Activated T-helper 1 cell treated with anti-CD3 and anti-CD28 coated beads, Interleukin-2, amount 50 U/mL, for 16 hours (primary cell): Measurements from ENCODE around the gene PPP2R2C.

Experiments
- DNase-seq, 2 donors: peaks; one replicate each; pipeline ENCODE4 v3.0.0-alpha.2; 2020; ENCODE audit warnings: low read depth in 1 of 2, low spot score in 1 of 2

The PPP2R2C gene

GRCh38 chr4:6469898-6470501, 2.4 kb downstream of the PPP2R2C start:
- no peak for DNase-seq

- no peak for DNase-seq
Measured at GRCh38 chr4:6469144-6469543, 3.3 kb downstream of the PPP2R2C start.

- no peak for DNase-seq
Measured at GRCh38 chr4:6468376-6468775, 4.0 kb downstream of the PPP2R2C start.

DNA sequence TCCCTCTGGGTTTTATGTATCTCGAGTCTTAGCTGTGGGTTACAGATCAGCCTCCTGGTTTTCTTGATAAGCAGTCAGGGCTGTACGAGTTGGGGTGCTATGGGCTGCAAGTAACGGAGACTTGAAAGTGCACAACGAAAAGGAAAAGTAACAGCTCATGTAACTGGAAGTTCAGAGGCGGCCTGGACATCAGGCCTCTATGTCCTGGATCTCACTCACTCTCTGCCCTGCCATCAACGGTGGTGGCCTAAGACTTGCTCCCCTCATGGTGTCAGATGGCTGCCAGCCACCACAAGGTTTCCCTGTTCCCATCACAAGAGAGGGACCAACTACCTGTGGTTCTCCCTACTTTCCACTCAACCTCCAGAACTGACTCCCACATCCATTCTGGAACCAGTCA, 4.8 kb downstream of the PPP2R2C start:
- no peak for DNase-seq

GRCh38 chr4:6466756-6467381, 5.5 kb downstream of the PPP2R2C start:
- DNase-seq: no peak

- no peak for DNase-seq
Measured at GRCh38 chr4:6465955-6466354, 6.5 kb downstream of the PPP2R2C start.

GRCh38 chr4:6464842-6465588, 7.4 kb downstream of the PPP2R2C start:
- DNase-seq: no peak

- DNase-seq: no peak
Measured at GRCh38 chr4:6463311-6464289, 8.8 kb downstream of the PPP2R2C start.

DNA sequence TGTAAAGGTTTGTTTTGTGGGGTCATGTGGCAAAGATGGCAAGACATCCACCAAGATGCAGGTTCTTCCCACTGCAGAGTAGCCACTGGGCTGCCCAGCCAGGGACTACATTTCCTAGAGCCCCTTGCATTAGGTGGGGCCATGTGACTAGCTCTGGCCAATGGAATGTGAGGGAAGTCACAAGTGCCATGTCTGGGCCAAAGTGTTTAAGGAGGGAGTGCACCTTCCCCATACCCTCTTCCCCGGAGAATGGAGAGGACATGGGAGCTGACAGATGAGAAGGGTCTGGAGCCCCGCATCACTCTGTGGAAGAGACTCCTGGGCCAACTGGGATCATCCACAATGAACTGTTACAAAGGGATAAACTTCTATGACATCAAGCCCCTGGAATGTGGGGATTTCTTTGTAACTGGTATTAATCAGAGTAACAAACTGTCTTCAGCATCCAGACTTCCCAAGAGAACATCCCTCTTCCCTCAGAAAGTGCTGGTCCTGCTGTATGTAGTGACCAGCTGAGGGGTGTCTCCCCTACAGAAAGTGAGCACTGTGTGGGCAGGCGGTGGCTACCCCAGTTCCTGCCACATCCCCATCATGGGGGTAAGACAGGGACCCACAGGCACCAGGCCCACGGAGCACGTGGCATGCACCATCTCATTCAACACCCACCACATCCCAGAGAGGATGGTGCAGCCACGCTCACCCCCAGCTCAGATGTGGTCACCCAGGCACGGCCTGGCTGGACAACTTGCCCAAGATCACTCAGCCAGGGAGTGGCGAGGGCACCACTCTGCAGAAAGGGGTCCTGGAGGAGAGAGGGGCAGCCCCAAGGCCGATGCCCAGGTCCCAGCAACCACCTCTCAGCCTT, 10.9 kb downstream of the PPP2R2C start:
- no peak for DNase-seq

- DNase-seq: no peak
Measured at GRCh38 chr4:6460876-6461275, 11.5 kb downstream of the PPP2R2C start.

- no peak for DNase-seq
Measured at GRCh38 chr4:6458528-6458927, 13.9 kb downstream of the PPP2R2C start.

DNA sequence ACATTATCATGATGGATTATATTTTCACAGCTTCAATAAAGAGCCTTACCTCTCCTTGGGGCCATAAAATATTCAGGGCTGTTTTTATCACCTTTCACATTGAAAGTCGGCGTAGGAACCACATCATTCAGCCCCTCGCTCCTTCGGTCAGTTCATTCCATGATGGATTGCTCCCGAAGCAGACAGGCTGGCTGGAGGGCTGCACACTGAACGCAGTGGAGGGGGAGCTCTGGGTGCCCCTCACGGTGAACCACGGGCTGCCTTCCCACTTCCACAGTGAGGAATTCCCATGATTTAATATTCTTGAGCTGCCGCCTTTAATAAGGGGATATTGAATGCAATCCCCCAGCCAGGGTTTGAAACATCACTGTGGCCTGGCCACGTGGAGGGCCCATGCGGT, 16.0 kb downstream of the PPP2R2C start:
- no peak for DNase-seq

DNA sequence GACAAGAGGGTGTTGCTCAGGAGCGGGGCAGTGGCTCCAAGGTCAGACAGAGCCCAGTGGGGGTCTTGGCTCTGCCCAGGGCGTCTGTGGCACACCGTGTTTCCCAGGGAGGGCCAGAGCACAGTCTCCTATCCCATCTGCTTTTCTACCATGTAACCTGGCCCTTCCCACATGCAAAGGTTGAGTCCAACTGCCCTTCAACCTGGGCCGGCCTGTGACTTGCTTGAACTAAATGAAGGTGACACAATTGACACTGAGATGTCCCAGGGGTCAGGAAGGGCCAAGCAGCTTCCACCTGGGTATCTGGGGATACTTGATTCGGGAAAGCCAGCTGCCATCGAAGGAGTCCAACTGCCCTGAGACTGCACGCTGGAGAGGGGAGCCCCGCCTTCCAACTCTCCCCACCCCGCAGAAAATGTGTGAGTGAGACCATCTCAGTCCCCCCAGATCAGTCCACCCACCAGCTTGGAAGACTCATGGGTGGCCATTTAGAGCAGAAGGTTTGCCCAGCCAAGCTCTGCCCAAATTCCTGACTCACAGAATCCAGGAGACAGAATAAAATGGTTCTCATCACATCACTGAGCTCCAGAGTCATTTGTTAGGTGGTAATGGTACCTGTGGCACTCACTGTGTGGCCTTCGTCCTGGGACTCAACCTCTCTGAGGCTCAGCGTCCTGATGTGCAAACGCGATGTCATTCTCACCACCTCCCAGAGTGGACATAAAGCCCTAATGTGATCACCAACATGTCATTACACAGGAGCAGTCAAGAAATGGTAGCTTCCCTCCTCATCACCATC, 18.1 kb downstream of the PPP2R2C start:
- DNase-seq: no peak

DNA sequence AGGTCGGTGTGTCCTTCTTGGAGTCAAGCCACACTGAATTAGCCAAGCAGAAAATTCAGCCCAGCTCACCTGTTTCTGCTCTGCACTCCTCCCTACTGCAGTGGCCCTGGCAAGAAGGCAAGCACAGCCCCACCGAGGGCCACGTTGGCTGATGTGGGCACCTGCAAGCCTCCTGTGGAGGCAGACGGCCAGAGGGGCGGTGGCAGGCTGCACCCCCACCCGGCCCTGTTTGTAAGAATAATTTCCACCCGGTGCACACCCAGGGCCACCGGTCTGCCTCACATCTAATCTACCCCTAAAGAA, 18.8 kb downstream of the PPP2R2C start:
- DNase-seq: no peak

DNA sequence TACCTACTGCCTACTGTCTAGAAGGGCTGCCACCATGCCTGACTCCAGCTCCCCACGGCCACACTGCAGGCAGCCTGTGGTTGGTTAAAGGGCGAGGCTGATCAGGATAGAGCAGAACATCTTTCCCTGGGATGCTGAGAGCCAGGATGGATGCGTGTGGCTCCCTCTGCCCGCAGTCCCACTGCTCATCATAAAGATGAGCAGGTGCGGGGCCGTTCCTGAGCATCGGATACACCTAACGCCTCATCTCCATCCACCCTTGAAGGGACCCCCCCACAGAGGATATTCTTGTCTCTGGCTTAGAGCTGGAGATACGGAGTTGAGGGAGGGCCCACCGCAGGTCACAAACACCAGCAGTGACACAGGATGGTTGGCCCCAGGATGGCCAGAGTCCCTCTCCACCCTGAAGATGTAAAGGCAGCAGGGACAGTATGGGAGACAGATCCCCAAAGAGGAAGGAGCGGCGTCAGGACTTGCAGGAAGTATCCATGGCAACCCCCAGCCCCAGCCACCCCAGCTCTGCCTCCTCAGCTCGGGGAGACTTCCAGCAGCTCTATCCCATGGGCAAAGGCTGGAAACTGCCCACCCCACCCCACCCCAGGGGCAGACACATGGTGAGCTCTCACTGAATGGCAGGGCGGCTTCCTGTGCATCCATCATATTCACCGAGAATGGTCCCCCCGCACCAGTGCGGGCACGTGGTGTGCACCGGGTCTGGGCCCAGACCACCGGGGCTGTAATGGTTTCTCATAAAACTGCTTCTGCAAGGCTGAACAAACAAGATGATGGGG, 19.3 kb downstream of the PPP2R2C start:
- no peak for DNase-seq

- no peak for DNase-seq
Measured at GRCh38 chr4:6452116-6452896, 20.1 kb downstream of the PPP2R2C start.

DNA sequence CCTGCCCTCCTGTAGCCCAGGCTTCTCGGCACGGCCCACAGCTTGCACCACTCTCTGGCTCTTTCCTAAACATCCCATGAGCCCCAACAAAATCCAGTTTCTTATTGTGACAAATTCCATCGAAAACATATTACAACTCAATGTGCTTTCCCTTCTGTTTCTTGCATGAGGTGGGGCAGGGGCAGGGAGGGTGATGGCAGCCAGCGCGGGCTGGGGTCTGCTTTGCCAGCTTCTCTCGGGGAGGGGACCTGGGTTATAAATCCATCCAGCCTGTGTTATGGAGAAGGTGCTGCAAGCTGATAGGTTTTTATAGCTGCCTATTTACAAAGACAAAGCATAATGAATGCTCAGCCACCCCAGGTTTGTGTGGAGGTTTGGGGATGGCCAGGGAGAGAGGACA, 21.1 kb downstream of the PPP2R2C start:
- no peak for DNase-seq

GRCh38 chr4:6450709-6451108, 21.7 kb downstream of the PPP2R2C start:
- no peak for DNase-seq
